A549 treated with CORT108297 at 1 μM for 4 hours (cell line): Measurements from ENCODE around the gene FBXL13. TPM values are rescaled to one million over a fixed set of nuclear protein-coding genes. Genes with fewer than 3 reads are reported as not detected.

ENCODE experiments used
- total RNA-seq: library from RNA; stranded (reverse); fragments of 200-300 nt; extraction: Qiagen RNA extraction; gene quantifications from 5 replicates; pipeline ENCODE4 v1.2.3, GENCODE V29; 2022

Gene FBXL13
- 0.26 to 0.88 TPM (median 0.61 TPM) in 5 replicates for total RNA-seq

GRCh38 chr7:103074519-103075336 lies at the start of gene FBXL13, which contains the start of gene ARMC10:
Gene FBXL13 (minus strand): TSS chr7:103074796.
Gene ARMC10 (plus strand): TSS chr7:103075140. CDS start chr7:103075273, 133 bp downstream.

GRCh38 chr7:102912742-102913141 lies 161.9 kb downstream of the FBXL13 start, which contains the start of gene LRRC17:
Gene LRRC17 (plus strand): TSS chr7:102913000. CDS start chr7:102933914, 20,914 bp downstream.

Other genes starting within 250 kb of the FBXL13 start
- 0.03 to 0.16 TPM (median 0.11 TPM) in 4 of 5 replicates, not detected in the other for gene LRRC17, start 161.8 kb downstream of the FBXL13 start, total RNA-seq
- gene ARMC10, start 344 bp upstream of the FBXL13 start, total RNA-seq = 30.1 to 39.5 TPM (median 37.1 TPM) in 5 replicates
- gene NAPEPLD, start 74.3 kb upstream of the FBXL13 start, total RNA-seq = 2.9 to 4.5 TPM (median 3.6 TPM) in 5 replicates
- gene PMPCB, start 222.6 kb upstream of the FBXL13 start, total RNA-seq = 62.3 to 74.0 TPM (median 65.1 TPM) in 5 replicates